GM19193 (cell line): ENCODE results near the gene LYSMD3.

ENCODE experiments used
- POLR2A ChIP-seq: IDR thresholded peaks from 4 replicates; pipeline ENCODE4 v1.6.1; 2011; ENCODE audit not compliant: insufficient read depth, insufficient read length; ENCODE audit errors: extremely low read depth

The LYSMD3 gene

DNA sequence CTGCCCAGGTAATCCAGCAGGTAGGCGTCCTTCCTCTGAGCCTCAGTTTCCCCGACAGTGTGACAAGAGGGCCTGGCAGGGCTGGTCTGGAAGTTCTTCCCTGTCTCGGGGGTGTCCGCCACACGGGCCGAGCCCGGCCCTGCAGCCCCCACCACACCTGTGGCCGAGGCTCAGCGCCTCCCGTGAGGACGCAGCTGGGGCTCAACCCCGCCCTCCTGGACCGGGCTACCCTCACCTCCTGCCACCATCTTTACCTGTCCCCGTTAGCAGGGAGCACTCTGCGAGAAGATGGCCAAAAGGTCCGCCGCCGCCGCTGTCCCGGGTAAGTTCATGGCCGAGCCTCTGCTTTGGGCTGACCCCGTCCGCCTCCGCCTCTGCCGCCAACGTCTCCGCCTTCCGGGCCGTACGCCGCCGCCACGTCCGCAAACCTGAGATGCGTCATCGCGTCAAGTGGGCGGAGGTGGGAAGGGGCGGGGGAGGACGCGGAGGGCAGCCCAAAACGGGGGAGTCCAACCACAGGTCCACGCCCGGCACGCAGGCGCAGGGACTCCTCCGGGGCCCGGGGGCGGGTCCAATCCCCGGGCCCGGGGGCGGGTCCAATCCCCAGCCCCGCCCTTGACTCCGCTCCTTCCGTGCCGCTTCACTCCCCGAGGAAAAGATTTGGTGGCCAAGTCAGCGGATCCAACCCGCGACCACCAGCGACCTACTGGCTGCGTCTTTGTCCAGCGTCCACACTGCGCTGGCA, at the start of gene LYSMD3:
TSS of gene LYSMD3 (minus strand) at position 391 of the 745 bp plus-strand sequence. CDS start 4,295 bp downstream, outside the sequence.
- TF ChIP-seq POLR2A = peak; percentile 81

DNA sequence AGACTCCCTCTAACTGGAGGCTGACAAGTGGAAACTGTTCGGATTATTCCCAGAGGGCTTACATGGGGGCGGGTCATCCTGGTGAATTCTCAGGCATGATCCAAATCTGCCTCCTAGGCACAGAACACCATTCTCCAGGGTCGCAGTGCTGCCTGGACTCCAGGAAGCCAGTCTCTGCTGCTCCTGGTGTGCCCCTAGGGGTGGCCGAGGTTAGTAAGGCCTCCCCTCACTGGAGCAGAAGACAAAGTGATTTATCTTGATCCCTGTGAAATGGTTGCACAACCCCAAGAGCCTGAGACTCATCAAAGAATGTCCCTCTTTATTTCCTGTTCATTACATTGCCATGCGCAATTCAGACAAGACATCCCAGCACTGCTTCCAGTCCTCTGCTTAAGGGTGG, 46.3 kb upstream of the LYSMD3 start:
- no peak for TF ChIP-seq POLR2A

DNA sequence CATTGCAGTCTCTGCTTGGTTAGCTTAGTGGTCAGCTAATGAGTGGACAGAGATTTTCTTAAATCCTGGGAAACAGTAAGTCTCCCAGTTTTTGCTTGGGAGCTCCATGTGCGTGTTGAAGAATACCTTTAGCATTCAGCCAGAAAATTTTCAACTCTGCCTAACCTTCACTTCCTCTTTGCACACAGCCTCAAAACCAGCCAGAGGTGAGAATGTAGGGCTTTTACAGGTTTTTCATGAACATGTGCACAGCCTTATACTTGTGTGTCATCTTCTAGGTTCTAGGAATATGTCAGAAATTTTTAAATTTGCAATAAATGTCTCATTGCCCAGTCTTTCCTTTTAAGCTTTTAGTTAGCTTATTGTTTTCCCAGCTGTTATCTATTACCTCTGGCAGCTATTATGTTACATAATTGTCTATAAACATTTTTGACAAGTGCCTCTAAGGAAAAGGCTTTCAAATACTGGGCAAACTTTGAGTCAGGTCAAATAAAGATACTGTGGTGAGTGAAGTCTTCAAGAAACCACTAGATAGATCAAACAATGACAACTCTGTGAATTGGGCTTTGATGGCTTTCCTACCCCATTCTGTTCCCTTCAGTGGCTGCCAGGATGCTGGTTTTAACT, 41.9 kb upstream of the LYSMD3 start:
- TF ChIP-seq POLR2A = no peak

DNA sequence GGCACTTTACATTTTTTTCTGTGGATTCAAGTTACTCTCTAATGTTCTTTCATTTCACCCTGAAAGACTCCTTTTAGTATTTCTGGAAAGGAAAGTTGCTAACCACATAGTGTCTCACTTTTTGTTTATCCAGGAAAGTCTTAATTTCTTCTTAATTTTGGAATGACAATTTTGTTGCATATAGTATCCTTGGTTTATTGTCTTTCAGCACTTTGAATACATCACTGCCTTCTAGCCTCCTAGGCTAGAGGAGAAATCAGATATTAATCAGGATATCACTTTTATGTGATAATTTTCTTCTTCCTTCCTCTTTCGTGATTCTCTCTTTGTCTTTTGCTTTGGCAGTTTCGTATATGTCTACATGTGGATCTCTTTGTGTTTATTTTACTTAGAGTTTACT, 40.6 kb upstream of the LYSMD3 start:
- TF ChIP-seq POLR2A = no peak

DNA sequence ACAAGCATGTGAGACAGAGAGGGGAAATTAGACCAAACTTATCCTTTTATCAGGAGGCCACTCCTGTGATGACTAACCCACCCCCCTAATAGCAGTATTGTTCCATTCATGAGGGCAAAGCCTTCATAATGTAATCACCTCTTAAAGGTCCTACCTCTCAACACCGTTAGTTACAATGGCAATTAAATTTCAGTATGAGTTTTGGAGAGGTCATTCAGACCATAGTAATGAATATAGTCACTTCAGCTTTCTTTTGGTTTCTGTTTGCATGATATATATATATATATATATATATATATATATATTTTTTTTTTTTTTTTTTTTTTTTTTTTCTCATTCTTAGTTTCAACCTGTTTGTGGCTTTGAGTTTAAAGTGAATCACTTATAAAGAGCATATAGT, 39.7 kb upstream of the LYSMD3 start:
- TF ChIP-seq POLR2A = no peak

DNA sequence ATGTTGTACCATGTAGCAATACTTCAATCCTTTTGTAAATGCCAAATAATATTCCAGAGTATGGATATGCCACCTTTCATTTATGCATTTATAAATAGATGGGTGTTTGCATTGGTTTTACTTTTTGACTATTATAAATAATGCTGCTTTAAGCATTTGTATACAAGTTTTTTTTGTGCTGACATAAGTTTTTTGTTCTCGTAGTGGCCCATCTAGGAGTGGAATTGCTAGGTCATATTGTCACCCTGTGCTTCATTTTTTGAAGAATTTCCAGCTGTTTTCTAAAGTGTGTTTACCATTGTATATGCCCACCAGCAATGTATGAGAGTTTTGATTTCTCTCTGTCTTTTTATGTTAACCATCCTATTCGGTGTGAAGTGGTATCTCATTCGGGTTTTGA, 36.1 kb upstream of the LYSMD3 start:
- TF ChIP-seq POLR2A = no peak

DNA sequence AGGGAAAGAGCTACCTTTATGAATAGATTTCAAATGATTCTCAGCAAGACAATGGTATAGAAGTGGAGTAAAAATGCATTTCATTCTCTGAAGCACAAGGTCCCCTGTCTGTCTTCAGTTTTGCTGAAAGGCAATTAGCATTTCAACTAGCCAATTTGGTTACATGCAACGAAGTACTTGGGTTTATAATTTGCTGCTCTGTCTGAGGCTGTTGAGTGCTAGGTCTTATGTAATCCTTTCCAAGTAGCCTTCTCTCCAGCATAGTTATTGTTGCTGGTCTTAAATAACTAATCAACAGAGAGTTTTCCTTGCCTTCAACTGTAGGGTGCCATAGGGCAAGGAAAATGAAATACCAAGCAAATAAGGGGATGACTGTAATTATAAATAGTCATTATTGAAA, 33.7 kb upstream of the LYSMD3 start:
- no peak for TF ChIP-seq POLR2A

DNA sequence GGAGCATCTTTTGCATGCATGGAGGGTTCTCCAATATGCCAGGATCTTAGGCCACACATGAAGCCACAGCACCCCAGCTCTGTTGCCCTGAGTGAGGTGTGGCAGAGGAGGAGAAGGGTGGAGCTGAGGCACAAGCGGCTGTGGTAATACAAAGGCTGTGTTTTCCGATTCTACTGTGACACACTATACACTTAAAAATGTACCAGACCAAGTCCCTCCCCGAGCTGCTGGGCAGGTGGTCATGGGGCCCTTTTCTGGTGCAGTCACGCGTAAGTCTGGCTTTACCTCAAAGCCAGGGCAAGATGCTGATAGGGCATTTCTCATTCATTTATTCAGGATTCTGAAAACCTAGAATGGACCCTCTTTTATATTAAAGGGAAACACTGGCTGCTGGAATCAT, 33.0 kb upstream of the LYSMD3 start:
- no peak for TF ChIP-seq POLR2A

DNA sequence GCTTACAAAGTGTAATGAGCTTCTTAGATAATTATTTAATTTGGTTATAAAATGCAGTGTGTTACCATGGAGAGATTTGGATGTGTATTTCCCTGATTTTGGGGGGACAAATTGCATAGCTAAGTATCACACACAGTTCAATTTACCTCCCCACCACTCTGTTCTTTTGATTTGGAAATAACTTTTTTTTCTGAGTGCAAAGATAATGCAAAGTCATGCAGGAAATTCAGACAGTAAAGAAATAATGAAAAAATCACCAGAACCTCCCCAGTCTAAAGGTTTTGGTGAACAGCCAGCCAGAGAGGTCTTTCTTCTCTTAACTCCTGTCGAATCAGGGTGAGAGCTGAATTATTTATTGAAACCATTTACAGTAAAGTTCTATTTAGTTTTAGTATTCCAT, 32.4 kb upstream of the LYSMD3 start:
- TF ChIP-seq POLR2A = no peak

DNA sequence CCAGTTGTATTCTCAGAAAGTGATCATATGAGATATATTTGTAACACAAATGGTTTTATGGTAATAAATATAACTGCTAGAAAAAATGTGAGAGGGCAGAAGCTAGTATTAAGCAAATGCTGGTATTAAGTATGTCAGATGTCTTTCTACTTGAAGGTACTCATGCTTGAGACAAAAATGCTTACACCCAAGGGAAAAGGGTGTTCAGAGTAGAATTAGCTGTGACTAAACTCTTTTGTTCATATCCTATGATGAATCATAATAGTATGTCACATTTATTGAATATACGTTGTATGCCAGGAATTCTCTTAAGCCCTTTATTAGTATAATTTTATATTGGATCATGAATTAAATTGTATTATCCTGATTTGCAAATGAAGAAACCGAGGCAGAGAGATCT, 31.4 kb upstream of the LYSMD3 start:
- TF ChIP-seq POLR2A = no peak

DNA sequence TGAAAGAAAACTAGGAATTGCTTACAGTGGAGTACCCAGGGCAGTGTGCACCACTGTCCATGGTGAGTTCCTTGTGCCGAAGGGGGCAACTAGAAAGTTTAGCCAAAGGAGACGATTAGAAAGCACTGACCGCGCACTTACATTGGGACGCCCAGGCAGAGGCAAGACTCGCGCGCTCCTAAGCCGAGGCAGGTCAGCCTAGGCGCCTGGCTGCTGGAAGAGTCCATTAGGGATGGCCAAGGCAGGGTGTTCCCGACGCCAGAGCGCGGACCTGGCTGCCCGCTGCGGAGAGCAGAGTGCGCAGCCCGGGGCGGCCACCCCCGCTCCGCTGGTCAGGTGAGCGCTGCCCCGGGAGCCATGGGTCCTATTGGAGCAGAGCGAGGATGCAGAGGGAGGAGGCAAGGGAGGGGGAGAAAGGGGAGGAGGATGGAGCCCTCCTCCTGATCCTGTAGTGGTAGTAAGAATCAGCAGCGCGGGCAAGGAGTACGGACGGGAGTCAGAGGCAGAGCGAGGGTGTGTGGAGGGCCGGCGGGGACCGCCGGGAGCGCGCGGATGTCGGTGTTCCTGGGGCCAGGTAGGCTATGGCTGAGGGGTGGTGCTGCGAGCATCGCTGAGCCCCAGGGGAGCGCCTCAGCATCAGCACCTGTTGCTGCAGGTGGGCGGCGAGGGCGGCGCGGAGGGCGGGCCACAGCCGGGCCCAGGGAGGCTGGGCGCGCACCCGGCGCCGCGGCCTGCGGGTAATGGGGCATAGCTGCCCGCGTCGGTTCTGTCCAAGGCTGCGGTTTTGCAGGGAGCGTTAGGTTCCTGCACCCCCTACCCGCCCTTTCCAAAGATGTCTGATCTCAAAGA, 29.2 kb upstream of the LYSMD3 start, which contains the start of gene ADGRV1:
TSS of gene ADGRV1 (plus strand) at position 454 of the 849 bp plus-strand sequence. CDS start at position 553, 99 bp downstream.
- no peak for TF ChIP-seq POLR2A

DNA sequence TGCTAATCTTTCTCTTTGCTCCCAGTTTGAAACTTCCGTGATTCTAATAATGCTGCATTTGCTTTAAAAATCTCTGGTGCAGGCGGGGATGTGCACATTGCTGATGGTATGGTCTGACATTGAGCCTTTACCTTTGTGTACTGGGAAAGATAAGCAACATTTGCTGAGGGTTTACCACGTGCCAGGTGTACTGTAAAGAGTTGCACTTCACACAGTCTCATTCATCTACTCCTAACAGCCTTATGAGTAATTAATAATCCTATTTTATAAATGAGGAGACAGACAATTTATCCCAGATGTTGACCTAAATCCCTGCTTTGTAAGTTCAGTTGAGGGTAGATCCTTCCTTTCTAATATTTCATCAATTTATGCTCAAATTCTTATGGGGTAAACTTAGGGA, 28.5 kb upstream of the LYSMD3 start:
- no peak for TF ChIP-seq POLR2A

DNA sequence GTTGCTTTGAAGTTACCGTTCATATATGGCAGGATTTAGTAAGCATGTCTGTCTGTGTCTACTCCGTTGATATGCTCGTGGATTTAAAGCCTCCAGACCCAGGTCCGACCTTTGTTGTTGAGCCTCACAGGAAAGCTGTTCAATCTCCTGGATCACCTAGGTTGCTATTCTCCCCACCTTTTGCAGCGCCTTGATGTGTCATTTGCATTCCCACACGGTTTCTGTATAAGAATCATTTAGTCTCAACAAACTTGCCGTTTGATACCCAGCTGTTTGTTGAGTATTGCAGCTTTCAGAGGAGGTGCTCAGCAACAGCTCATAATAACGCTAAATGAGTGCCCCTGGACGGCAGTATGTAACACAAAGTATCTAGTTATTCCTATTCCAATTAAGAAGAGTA, 28.0 kb upstream of the LYSMD3 start:
- no peak for TF ChIP-seq POLR2A

DNA sequence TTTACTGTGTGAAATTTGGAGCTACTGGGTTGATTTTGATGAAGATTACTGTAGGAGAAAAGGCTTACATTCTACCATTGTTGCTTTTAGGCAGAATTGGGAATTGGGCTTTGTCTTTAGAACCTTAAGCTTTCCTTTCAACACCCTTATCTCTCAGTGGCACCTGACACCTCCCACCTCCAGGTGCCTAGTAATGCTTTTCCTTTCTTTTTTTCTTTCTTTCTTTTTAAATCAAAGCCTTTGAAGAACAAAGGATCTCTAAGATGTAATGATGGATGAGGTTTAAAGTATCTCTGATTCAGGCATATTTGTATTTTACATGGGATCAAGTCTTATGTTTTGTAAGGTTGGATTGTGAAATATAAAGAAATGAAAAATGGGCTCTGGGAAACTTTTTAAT, 26.3 kb upstream of the LYSMD3 start:
- TF ChIP-seq POLR2A = no peak

DNA sequence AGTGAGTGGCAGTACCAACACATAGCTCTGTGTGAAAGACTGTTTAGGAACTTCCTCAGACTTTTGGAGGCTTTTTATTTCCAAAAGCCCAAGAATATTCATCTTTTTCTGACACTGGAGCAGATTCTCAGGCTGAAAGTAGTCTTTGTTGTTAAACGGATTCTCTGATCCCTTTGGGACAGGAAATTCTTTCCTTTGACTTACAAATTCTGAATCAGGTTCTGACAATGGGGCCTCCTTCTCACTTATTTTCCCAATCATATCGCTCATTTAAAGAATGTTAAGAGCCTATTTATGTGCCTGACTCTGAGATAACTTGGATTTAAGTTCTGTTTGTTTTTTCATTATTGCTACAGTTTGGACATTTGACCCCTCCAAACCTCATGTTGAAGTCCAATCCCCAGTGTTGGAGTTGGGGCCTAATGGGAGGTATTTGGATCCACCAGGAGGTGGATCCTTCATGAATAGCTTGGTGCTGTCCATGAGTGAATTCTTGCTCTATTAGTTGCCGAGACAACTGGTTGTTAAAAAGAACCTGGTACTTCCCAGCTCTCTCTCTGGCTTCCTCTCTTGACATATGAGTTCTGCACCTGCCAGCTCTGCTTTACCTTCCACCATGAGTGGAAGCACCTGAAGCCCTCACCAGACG, 25.1 kb upstream of the LYSMD3 start:
- no peak for TF ChIP-seq POLR2A
